PC-9 (cell line): ENCODE measurements around the gene ASXL1.

Experiments used
- CTCF ChIP-seq: fragments of 200-600 bp; sonication (generic); conservative IDR thresholded peaks from 2 replicates; pipeline ENCODE4 v1.6.1; 2017; ENCODE audit warnings: mixed run types, antibody characterized with exemption, mild to moderate bottlenecking, moderate library complexity
- EZH2 ChIP-seq: fragments of 200-600 bp; sonication (generic); IDR thresholded peaks from 2 replicates; pipeline ENCODE4 v1.8.0; 2017; ENCODE audit warnings: antibody characterized with exemption, low read depth

- no peak for TF ChIP-seq CTCF
- no peak for TF ChIP-seq EZH2
These were observed 42.3 kb downstream of the ASXL1 start for GRCh38 chr20:32400476-32400875.
